K562 (cell line): ENCODE measurements around the gene TTC38. TPM values are rescaled to one million over a fixed set of nuclear protein-coding genes. Genes with fewer than 3 reads are reported as not detected.

Experiments
- CEBPB ChIP-seq: fragments of 450-650 bp; IDR thresholded peaks from 2 replicates; pipeline ENCODE4 v1.6.1; 2016; ENCODE audit warnings: missing genetic modification characterization, missing compliant biosample characterization
- EP400 ChIP-seq: fragments of 450-650 bp; IDR thresholded peaks from 2 replicates; pipeline ENCODE4 v1.6.1; 2017; ENCODE audit warnings: antibody characterized with exemption, mild to moderate bottlenecking, moderate library complexity
- GTF2A2 ChIP-seq: IDR thresholded peaks from 2 replicates; pipeline ENCODE4 v1.6.1; 2016; ENCODE audit warnings: mild to moderate bottlenecking, missing genetic modification characterization, missing compliant biosample characterization
- HIVEP1 ChIP-seq: fragments of 250-450 bp; sonication (Bioruptor Pico); IDR thresholded peaks from 2 replicates; pipeline ENCODE4 v1.4.0; 2020; ENCODE audit warnings: mild to moderate bottlenecking
- KDM2B ChIP-seq: fragments of 250-450 bp; sonication (Bioruptor Pico); IDR thresholded peaks from 2 replicates; pipeline ENCODE4 v1.8.0; 2021; ENCODE audit warnings: mild to moderate bottlenecking, moderate library complexity
- RAD21 ChIP-seq, 2 experiments: fragments of 250-450 bp in 1 of 2; fragments of 450-650 bp in 1 of 2; sonication (Bioruptor Pico) in 1 of 2; formaldehyde crosslinking in 1 of 2; IDR thresholded peaks in 1 of 2; conservative IDR thresholded peaks in 1 of 2; 2 replicates each; pipeline versions ENCODE4 v1.4.0 to v1.8.0; 2020 to 2022; ENCODE audit warnings: mild to moderate bottlenecking in 2 of 2, moderate library complexity in 1 of 2
- SRSF1 ChIP-seq: fragments of 200-400 bp; formaldehyde crosslinking; IDR thresholded peaks from 2 replicates; pipeline ENCODE4 v1.6.1; 2017; ENCODE audit warnings: mild to moderate bottlenecking, low read depth, low read length, moderate library complexity
- ZFPM2 ChIP-seq: fragments of 250-450 bp; sonication (Bioruptor Pico); IDR thresholded peaks from 2 replicates; pipeline ENCODE4 v1.5.1; 2022; ENCODE audit warnings: mild to moderate bottlenecking
- ZNF717 ChIP-seq: fragments of 250-450 bp; sonication (Bioruptor Pico); IDR thresholded peaks from 2 replicates; pipeline ENCODE4 v1.5.0; 2021
- ZNF830 ChIP-seq: fragments of 250-450 bp; sonication (Bioruptor Pico); IDR thresholded peaks from 2 replicates; pipeline ENCODE4 v1.5.0; 2021; ENCODE audit warnings: mild to moderate bottlenecking
- polyA plus RNA-seq, 8 experiments: library from polyadenylated mRNA; depleted of rRNA in 4 of 8; stranded (reverse) in 5 of 8; unstranded in 3 of 8; fragments of >200 nt; fragmentation: Nextera tagmentation in 2 of 8; fragmentation: Illumina TruSeq in 1 of 8; extraction: Ambion mirVana in 2 of 8; extraction: Trizol in 1 of 8; gene quantifications; 2 replicates each; pipeline versions ENCODE4 v1.2.1 to v1.2.3, GENCODE V29; 2011 to 2014; ENCODE audit warnings: inconsistent platforms in 1 of 8, missing spikeins in 1 of 8
- total RNA-seq, 7 experiments: library from RNA; depleted of rRNA in 6 of 7; stranded (reverse); fragments of >200 nt in 6 of 7; fragmentation: Illumina TruSeq in 2 of 7; extraction: Trizol in 2 of 7; gene quantifications; 2 replicates each; pipeline versions ENCODE4 v1.2.1 to v1.2.3, GENCODE V29; 2011 to 2021; ENCODE audit warnings: low replicate concordance in 1 of 7
- TF ChIP-seq, protein P1 (sequence below): fragments of 200-600 bp; sonication (generic); IDR thresholded peaks from one replicate; pipeline ENCODE4 v1.6.1; 2012; ENCODE audit warnings: mild to moderate bottlenecking, low read depth, low read length, inconsistent platforms
- TF ChIP-seq, protein P2 (sequence below), 2 experiments: fragments of 450-650 bp; IDR thresholded peaks; 2 replicates each; pipeline ENCODE4 v1.6.1; 2018; ENCODE audit warnings: mild to moderate bottlenecking in 2 of 2, low read depth in 1 of 2; ENCODE audit not compliant: partially characterized antibody in 2 of 2

Gene TTC38
- total and polyA plus RNA-seq, 9 of the 15 experiments (the other 6 are each of a cell fraction or from before 2014, with no cell fraction given) = 0.84 to 28.4 (median 18.1) TPM

DNA sequence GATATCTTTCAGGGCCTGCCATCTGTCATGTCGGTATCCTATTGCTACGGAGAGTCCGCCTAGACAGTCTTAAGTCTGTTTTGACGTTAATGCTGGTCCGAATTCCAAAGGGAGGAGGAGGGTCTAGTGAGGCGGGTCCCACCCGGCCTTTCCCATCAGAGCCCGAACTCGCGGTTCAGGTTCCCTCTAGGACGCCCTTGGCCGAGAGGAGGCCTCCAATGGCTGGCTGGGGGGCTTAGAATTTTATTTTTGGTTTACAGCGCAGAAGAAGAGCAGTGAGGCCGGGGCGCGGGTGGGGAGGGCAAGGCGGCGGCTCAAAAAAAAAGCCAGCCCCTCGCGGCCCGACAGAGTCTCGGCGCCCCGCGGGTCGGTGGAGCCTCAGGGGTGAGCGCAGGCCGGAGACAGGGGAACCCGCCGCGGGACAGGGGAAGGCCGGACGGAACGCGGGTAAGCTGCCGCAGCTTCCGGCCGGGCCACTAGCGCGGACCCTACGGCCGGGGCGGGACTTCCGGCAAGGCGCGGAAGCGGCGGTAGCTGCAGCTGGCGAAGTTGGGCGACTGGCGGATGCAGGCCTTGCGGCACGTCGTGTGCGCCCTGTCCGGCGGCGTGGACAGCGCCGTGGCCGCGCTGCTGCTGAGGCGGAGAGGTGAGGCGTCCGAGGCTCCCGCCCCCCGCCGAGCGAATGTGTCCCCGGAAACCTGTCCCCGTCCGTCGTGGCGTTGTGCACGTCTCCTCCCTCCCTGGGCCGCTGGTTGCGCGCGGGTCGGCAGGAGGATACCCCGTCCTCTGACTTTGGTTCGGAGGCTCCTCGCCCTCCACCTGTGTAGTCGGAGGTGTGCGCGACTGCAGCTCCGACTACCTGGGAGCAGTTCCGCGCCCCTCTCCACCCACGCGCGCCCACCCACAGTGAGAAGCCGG lies 67.7 kb downstream of the TTC38 start, which contains the start of gene TRMU (continued):
- TF ChIP-seq, protein P1, sequence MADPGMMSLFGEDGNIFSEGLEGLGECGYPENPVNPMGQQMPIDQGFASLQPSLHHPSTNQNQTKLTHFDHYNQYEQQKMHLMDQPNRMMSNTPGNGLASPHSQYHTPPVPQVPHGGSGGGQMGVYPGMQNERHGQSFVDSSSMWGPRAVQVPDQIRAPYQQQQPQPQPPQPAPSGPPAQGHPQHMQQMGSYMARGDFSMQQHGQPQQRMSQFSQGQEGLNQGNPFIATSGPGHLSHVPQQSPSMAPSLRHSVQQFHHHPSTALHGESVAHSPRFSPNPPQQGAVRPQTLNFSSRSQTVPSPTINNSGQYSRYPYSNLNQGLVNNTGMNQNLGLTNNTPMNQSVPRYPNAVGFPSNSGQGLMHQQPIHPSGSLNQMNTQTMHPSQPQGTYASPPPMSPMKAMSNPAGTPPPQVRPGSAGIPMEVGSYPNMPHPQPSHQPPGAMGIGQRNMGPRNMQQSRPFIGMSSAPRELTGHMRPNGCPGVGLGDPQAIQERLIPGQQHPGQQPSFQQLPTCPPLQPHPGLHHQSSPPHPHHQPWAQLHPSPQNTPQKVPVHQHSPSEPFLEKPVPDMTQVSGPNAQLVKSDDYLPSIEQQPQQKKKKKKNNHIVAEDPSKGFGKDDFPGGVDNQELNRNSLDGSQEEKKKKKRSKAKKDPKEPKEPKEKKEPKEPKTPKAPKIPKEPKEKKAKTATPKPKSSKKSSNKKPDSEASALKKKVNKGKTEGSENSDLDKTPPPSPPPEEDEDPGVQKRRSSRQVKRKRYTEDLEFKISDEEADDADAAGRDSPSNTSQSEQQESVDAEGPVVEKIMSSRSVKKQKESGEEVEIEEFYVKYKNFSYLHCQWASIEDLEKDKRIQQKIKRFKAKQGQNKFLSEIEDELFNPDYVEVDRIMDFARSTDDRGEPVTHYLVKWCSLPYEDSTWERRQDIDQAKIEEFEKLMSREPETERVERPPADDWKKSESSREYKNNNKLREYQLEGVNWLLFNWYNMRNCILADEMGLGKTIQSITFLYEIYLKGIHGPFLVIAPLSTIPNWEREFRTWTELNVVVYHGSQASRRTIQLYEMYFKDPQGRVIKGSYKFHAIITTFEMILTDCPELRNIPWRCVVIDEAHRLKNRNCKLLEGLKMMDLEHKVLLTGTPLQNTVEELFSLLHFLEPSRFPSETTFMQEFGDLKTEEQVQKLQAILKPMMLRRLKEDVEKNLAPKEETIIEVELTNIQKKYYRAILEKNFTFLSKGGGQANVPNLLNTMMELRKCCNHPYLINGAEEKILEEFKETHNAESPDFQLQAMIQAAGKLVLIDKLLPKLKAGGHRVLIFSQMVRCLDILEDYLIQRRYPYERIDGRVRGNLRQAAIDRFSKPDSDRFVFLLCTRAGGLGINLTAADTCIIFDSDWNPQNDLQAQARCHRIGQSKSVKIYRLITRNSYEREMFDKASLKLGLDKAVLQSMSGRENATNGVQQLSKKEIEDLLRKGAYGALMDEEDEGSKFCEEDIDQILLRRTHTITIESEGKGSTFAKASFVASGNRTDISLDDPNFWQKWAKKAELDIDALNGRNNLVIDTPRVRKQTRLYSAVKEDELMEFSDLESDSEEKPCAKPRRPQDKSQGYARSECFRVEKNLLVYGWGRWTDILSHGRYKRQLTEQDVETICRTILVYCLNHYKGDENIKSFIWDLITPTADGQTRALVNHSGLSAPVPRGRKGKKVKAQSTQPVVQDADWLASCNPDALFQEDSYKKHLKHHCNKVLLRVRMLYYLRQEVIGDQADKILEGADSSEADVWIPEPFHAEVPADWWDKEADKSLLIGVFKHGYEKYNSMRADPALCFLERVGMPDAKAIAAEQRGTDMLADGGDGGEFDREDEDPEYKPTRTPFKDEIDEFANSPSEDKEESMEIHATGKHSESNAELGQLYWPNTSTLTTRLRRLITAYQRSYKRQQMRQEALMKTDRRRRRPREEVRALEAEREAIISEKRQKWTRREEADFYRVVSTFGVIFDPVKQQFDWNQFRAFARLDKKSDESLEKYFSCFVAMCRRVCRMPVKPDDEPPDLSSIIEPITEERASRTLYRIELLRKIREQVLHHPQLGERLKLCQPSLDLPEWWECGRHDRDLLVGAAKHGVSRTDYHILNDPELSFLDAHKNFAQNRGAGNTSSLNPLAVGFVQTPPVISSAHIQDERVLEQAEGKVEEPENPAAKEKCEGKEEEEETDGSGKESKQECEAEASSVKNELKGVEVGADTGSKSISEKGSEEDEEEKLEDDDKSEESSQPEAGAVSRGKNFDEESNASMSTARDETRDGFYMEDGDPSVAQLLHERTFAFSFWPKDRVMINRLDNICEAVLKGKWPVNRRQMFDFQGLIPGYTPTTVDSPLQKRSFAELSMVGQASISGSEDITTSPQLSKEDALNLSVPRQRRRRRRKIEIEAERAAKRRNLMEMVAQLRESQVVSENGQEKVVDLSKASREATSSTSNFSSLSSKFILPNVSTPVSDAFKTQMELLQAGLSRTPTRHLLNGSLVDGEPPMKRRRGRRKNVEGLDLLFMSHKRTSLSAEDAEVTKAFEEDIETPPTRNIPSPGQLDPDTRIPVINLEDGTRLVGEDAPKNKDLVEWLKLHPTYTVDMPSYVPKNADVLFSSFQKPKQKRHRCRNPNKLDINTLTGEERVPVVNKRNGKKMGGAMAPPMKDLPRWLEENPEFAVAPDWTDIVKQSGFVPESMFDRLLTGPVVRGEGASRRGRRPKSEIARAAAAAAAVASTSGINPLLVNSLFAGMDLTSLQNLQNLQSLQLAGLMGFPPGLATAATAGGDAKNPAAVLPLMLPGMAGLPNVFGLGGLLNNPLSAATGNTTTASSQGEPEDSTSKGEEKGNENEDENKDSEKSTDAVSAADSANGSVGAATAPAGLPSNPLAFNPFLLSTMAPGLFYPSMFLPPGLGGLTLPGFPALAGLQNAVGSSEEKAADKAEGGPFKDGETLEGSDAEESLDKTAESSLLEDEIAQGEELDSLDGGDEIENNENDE = no peak
- TF ChIP-seq GTF2A2 (tag) (no peak), SRSF1 (no peak), CEBPB (tag) (no peak), ZFPM2 (CRISPR knock-in tag) (no peak), ZNF830 (CRISPR knock-in tag) (no peak), RAD21 (CRISPR knock-in tag; conservative IDR thresholded peaks at IDR 0.05 in 1 of 2, IDR thresholded peaks at IDR 0.05 in 1 of 2) (no peak), HIVEP1 (CRISPR knock-in tag) (no peak), EP400 (peak; percentile 71; the same call in 1 of the 2 replicates), KDM2B (CRISPR knock-in tag) (no peak), ZNF717 (CRISPR knock-in tag) (no peak)
- TF ChIP-seq, protein P2, sequence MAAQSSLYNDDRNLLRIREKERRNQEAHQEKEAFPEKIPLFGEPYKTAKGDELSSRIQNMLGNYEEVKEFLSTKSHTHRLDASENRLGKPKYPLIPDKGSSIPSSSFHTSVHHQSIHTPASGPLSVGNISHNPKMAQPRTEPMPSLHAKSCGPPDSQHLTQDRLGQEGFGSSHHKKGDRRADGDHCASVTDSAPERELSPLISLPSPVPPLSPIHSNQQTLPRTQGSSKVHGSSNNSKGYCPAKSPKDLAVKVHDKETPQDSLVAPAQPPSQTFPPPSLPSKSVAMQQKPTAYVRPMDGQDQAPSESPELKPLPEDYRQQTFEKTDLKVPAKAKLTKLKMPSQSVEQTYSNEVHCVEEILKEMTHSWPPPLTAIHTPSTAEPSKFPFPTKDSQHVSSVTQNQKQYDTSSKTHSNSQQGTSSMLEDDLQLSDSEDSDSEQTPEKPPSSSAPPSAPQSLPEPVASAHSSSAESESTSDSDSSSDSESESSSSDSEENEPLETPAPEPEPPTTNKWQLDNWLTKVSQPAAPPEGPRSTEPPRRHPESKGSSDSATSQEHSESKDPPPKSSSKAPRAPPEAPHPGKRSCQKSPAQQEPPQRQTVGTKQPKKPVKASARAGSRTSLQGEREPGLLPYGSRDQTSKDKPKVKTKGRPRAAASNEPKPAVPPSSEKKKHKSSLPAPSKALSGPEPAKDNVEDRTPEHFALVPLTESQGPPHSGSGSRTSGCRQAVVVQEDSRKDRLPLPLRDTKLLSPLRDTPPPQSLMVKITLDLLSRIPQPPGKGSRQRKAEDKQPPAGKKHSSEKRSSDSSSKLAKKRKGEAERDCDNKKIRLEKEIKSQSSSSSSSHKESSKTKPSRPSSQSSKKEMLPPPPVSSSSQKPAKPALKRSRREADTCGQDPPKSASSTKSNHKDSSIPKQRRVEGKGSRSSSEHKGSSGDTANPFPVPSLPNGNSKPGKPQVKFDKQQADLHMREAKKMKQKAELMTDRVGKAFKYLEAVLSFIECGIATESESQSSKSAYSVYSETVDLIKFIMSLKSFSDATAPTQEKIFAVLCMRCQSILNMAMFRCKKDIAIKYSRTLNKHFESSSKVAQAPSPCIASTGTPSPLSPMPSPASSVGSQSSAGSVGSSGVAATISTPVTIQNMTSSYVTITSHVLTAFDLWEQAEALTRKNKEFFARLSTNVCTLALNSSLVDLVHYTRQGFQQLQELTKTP (IDR thresholded peaks at IDR 0.05; ENCODE audit: low read depth in 1 of 2, partially characterized antibody in 2 of 2) = no peak
